Stimulated activated CD8-positive, alpha-beta memory T cell treated with anti-CD3 and anti-CD28 coated beads, Interleukin-7, amount 100 ng/mL, for 1 hour (primary cell): ENCODE data around the gene EHD4.

ENCODE experiments used
- DNase-seq, 2 donors: peaks; one replicate each; pipeline ENCODE4 v3.0.0-alpha.2; 2020; ENCODE audit warnings: low read depth in 2 of 2

The EHD4 gene

DNA sequence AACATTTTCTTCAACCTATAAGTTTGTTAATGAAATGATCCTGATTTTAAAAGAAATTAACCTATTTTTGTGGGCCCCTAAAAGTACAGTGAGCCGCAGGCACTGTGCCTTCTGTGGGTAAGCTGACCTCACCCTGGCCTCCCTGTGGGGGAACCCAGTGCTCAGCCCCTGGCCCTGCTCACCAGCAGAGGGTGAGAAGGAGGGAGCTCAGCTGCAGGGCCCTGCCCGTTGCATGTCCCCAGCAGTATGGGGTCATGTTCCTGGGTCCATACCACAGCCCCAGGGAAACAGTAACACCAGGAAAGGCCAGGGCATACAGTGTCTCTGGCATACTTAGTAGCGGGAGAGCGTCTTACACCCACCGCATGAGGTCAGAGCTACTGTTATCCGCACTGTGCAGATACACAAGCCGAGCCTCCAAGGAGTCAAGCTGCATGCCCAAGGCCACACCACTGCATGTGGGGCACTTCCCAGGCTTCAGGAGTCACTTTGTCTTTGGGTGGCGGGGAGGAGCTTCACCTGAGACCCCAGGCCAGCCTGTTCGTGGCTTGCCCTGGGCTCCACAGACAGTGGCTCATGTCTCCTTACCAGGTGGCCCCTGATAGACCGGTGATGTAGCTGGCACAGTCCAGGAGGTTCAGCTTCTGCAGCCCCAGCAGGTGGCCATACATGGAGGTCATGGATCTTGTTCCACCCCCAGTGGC, 22.6 kb upstream of the EHD4 start:
- DNase-seq: no peak

DNA sequence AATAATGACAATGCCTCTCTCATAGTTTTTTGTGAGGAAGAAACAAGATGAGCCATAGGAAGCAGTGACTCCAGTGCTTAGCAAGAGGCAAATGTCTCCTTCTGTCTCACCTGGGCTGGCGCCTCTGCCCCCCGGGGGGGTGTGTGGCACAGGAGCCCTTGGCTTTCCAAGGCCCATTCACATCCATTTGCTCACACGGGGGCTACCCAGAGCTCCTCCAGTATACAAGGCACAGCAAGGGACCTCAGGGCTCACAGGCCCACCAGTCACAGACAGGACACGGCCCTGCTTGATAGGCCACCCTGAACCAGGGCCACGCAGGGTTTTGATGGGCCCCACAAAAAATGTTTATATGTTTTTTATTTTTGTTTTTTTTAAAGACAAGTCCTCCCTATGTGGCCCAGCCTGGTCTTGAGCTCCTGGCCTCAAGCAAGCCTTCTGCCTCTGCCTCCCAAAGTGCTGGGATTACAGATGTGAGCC, 21.9 kb upstream of the EHD4 start:
- DNase-seq: no peak

DNA sequence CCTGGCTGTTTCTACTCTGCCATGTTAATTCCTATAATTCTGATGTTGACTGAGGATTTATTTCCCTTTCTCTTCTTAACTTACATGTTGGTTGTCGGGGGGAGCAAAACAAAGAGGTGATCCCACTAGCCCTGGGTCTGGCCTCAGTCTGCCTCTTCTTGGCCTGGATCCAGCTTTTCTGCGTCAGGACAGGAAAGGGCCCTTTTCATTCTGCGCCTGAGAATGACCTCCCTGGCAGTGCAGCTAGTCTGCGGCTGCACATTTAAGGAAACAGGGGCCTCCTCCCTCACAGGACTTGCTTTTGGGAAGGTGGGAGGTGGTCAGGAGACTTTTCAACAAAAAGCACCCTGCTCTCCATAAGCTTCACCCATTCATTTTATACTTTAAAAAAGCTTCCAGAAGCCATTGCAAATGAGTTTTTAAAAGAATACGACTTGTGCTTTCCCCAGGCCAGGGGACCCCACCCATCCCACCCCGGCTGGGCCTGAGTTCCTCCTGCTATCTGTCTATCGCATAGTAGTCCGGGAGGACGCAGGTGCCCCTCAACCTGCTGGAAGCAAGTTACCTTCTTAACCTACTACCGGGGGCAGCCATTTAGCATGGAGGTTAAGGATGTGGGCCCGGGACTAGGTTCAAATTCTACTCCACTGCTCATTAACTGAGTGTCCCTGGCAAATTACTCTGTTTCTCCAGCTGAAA, 21.3 kb upstream of the EHD4 start:
- DNase-seq: no peak

DNA sequence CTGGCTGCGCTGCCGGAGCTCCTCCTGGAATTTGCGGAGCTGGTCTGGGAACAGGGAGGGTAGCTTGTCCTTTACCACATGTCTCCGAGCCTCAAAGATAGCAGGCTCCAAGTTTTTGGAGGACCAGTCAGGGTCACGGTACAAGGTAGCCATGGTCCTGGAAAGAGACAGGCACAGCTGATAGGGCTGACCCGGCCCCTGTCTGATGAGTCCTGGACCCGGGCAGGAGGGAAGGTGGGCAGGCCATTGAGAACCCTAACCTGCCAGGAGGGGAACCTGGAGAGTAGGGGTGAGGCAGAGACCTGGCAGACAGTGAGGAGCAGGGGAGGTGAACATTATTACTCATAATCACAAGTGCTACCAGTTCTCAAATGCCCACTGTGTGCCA, 20.4 kb upstream of the EHD4 start:
- no peak for DNase-seq

DNA sequence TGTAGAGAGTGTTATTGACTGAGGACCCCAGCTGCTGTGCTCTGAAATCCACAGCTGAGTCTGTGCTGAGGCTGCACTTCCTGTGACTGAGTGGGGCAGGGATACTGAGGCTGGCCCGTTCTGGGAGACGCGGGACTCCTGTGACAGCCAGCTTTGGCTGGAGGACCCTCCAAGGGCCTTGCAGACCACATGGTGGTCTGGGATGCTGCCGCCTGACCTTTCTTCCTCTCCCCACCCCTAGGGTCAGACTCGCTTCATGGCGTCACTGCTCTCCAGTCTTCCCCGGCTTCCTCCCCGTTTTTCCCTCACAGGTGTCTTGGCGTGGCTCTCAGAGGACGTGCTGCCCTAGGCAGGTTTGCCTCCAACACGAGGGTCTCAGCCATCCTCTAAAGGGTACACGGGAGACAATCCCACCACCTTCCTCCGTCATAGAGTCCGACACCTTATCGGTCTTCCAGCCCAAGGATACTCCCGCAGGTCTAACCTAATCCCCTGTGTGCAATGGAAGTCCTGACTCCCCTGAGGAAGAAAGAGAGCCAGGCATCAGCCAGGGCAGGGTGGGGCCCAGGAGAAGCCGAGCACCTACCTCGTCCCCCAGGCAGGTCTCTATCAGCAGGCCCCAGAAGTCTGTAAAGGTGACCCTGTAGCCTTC, 19.9 kb upstream of the EHD4 start:
- no peak for DNase-seq

DNA sequence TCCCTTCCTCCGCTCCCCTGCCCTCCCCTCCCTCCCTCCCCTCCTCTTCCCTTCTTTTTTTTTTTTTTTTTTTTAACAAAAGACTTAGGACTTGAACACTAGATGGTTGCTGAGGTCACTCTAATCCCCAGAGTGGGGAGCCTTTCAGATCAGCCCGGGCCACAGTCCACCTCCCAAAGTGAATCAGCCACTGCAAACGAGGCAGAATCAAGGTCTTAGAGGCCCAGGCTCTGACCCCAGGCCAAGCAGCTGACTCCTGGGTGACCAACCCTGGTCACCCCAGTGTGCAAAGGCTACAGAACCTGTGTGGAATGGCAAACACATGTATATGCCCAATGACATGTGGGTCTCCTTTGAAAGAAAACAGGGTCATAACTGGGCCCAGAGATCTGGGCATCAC, 18.3 kb upstream of the EHD4 start:
- no peak for DNase-seq

DNA sequence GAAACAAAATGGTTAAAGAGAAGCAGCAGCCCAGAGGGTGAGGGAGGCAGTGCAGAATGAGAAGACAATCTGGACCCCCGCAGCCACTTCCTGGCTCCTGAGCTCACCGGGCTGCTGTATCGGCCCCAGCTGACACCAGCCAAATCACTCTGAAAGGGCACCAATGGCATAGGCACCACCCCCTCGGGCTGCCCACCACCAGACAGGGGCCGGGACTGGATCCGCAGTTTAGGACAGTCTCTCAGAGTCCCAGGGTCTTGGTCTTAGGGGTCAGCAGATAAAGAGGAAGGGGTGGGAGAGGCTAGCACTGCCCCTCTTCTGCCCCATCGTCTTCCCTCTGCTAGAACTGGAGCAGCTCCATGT, 17.9 kb upstream of the EHD4 start:
- DNase-seq: no peak

DNA sequence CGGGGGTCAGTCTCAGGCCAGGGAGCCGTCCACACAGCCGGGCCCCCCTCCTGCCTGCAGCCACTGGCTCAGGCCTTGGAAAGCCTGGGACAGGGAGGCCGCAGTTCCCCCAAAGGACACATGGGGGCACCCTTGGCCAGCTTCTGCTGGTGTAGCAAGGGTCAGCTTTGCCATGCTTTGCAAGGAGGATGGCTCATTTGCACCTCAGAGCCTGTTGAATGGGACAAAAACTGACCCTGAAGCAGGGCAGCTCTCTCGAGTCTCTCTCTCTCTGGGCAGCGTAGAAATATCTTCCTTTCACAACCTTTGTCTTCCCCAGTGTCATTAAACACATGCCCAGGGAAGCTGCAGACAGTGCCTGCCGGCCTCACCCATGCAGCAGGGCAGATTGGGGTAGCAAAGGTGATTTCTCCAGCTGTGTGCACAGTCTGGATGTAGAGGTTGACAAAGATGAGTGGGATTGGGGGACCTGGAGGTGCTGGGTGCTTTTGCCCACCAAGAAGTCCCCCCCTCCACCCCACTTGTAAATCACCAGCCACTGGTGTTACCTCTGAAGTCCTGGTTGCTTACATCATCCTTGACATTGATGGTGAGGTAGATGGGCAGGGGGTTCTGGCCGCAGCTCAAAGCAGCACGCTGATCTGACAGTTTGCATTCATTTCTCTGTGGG, 17.4 kb upstream of the EHD4 start:
- DNase-seq: peak; percentile 63 to 70

DNA sequence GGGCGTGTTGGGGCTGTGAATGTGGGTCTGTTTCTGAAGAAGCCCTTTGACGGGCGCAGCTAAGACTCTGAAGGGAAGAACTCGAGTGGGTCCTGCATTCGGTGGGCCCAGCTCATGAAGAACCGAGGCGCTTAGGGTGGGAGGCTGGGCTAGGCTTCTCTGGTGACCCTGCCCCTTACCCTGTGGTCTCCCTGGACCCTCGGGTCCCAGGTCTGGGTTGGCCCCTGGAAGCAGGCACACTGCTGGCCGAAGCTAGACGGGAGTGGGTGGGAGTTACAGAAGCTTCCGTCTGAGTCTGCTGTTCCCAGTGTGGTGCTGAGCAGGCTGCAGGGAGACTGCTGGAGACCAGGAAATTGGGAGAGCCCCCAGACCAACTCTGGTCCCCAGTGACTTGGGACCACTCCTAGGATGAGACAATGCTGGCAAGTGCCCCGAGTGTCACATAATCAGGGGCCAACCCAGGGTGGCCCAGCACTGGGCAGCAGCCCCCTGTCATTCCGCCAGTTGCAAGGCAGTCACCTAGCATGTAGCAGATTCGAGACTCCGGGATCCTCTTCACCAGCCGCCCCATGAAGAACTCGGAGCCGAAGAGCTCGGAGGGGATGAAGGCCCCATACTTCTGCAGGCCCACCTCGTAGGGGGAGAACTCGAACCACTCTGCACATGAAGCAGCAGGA, 16.7 kb upstream of the EHD4 start:
- no peak for DNase-seq

DNA sequence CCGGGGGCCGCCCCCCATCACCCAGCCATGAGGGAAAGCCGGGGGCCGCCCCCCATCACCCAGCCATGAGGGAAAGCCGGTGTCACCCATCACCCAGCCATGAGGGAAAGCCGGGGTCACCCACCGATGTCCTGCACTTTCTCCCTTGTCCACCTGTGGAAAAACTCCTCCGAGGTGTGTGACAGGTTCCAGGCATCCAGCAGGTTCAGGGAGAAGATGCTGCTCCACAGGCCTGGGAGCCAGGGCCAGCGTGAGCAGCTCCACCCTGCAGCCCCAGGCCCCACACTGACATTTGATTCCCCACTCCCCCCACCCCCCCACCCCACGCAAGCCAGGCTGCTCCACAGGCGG, 15.5 kb upstream of the EHD4 start:
- DNase-seq: no peak

DNA sequence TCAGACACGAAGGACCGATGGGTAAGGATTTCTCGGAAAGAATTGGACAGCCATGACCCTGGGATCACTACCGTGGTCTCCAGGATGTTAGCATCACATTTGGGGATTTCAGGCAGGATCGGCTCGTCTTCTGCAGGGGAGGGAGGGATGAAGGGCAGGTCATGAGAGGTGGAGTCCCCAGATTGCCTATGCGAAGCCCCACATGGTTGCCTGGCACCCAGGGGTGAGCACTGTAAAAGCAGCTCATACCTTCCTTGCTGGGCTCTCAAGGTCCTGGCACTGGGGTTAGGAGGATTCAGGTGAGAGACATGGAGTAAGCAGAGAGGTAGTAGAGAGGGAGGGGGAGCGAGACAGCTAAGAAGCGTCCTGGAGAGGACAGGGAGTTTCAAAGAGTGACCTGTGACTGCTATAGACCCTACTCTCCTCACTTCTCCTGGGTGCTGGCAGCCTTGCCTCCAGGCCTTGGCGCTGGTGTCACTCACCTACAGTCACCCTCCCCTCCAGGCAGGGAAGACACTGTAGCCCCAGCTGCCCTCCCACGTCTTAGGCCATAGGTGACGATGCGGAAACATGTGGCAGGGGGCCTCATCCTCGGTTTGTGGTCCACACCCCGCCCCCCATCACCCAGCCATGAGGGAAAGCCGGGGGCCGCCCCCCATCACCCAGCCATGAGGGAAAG, 15.0 kb upstream of the EHD4 start:
- DNase-seq: no peak

DNA sequence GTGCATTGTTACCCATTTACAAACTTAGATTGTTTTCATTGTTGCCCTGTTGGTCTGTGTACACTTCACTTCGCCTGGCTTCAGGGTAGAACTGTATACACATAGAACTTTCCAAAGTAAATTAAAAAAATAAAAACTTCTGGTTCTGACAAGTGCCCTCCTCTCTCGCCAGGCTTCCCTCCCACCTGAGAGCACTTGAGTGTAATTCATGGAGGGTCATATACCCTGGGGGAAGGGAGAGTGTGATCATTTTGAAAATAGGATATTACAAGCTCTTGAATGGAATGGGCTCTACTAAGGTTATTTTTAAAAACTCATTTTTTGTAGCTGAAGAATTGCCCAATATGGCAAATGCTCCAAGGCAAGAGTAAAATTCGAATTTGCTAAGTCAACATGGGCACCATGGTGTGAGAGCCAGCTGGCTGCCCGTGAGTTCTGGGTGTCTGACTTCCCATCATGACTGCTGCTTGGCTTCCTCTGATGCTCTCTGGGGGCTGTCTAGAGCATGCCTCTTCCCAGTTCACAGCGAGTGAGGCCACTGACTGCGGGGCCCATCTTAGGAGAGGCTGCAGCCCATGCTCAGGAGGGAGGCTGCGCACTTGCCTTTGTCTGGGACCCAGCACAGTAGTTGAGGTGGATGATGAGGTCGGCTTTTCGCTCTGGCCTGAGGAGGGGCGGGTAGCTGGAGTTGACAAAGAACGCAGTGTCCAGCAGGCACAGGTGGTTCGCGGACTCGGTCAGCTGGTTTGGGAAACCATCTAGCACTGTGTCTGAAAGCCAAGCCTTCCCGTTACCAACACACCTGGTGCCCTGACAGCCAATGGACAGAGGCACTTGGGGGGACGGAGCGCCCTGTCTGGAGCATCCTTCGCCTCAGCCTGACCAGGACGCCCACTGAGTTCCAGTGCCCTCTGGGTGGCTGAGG, 13.1 kb upstream of the EHD4 start:
- DNase-seq: no peak

DNA sequence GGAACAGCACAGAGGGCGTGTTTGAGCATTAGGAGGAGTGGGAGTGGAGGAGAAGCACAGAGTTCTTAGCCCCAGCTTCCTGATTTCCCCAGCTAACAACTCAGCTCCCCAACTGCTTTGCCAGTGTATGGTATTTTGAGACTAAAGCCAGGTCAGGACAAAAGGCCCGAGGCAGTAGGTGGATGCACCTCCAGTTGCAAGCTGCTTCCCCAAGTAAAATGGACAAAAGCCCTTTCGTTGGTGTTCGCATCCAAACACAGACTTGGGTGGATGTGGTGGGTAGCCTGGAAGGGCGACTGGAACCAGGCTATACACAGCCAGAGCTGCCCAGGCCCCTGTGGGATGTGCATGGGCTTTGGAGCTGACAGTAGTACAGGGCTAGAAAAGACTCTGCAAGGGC, 12.3 kb upstream of the EHD4 start:
- no peak for DNase-seq

DNA sequence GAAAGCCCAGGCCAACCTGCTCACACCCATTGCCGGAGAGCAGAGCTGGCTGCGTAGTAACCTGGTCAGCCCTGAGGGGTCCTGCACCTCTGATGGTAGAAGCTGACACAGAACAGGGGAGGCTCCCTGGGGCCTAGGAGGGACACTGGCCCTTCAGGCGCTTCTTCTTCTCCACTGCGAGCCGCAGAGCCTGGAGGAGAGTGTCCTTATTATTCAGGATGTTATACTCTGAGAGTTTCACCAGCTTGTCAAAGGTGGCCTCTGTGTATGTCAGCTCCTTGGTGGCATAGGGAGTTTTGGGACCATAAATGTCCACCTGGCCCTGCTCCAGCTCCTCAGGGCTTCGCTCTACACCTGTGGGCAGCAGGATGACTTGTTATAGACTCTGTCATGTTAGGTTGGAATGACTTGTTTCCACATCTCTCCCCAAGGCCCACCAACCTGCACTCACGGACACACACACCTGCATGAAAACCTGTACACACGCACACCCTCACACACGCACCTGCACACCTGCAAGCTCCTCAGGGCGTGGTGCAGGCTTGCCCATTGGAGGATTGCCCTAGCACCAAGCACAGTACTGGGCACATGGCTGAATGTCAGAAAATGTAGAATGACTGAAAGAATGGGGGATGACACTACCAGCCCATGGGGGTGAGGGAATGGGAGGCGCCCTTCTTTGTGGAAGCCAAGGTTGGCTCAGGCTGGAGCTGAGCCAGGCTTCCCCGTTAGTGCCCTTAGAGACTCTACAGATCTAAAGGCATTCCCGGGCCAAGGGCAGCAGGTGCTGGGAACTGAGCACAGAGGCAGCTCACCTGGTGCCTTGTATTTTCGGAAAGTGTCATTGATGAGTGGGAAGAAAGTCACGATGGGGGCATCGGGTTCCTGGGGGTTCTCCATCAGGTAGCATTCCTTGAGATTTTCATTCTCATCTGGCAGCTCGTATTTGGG, 11.5 kb upstream of the EHD4 start:
- no peak for DNase-seq

DNA sequence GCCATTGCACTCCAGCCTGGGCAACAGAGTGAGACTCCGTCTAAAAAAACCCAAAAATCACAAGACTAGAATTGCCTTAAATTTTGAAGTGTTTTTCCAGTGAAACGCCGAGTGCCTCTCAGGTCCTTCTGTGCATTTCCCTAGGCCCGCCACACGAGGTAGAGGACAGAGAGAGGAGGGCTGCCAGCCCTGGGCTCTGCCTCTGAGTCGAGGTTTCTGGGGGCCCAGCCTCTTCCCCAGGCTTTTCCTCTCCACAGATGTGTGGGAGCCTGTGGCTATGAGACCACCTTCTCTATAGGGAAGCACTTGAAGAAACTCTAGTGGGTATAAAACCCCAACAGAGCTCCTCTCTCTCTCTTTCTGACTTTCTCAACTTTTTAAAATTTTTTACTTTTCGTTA, 10.9 kb upstream of the EHD4 start:
- DNase-seq: no peak

DNA sequence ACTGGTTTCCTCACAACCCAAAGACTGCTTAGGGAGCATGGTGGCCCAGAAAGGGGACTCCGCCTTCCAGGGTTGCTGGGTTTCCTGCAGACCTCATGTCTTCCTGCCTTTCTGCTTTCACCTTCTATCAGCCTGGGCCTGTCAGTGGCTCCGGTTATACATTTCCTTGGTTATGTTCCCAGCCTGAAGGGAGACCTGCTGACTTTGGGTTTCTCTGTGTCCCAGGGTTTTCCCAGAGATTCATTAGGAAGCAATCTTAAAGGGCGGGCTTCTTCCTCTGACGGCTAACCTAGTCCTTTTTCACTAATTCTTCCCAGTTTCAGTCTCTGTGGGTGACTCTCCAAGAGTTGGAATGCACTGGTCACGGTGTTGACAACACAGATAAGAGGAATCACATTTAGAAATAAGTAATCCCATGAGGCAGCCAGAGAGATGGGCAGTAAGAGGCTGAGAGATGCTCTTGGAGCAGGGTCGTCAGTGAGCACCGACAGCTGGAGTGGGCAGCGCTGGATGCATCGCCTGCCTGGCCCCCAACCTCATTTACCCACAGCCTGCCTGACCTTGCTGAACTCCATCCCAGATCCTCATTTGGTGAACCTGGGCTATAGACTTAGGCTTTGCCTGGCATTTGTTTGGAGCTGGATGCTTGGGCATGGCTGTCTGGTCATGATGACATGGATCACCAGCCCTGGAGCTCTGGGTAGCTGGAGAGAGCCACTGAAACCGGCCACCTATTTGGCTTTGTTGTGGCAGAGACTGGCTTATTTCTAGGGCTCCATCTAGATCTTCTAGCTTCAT, 10.0 kb upstream of the EHD4 start:
- no peak for DNase-seq

DNA sequence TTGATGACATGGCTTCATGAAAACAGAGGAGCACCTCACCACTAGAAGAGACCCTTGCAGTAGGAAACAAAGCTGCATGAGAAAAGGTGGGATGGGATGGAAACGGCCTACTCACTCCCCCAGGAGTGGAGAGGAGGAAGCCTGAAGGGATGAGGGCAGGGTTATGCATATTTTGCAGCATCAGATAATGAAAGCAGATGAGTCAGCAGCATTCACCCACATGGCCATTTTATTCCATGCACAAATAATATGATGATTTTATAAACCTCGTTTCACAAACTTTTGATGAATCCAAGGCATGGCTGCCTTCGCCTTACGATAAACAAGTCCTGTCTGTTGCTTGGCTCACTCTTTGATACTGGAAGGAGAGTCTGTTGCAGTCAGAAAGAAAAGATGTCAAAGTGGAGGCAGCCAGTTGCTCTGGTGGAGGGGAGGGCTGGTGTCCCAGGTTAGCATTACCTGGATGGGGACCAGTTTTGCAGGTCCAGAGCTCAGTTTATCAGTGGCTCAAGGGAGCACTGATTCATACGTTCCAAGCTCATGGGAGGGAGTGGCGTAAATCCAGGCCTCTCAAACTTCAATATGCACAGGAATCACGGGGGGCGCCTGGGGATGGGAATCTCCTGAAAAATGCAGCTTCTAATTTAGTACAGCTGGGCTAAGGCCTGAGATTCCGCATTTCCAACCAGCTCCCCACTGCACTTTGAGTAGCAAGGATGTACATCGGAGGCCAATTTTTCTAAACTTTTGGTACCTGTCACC, 9.2 kb upstream of the EHD4 start:
- DNase-seq: no peak
